Small intestine (tissue), 7 donors: ENCODE results near the gene SEMA3C. TPM values are rescaled to one million over a fixed set of nuclear protein-coding genes. Genes with fewer than 3 reads are reported as not detected.

Source experiments
- DNase-seq, 2 donors: peaks; one replicate each; pipeline versions ENCODE4 v3.0.0 to v3.0.0-alpha.2; 2013
- FAIRE-seq: peaks from 2 replicates; lab custom pipeline; 2012; peaks lifted over from hg19 to GRCh38; lab: Jason Lieb, UNC
- H3K27ac ChIP-seq, 3 donors: one replicate each; pipeline ENCODE4 v1.5.1; 2013; ENCODE audit warnings: low read length in 2 of 3, mild to moderate bottlenecking in 2 of 3, control low read depth in 1 of 3, inconsistent platforms in 1 of 3, low read depth in 1 of 3, moderate library complexity in 1 of 3
- H3K27me3 ChIP-seq, 3 donors: one replicate each; pipeline ENCODE4 v1.6.1; 2013; ENCODE audit warnings: low read length in 3 of 3, inconsistent platforms in 1 of 3; ENCODE audit not compliant: control insufficient read depth in 3 of 3, insufficient read depth in 3 of 3
- H3K36me3 ChIP-seq, 3 donors: one replicate each; pipeline ENCODE4 v1.6.1; 2013; ENCODE audit warnings: low read length in 3 of 3, inconsistent platforms in 1 of 3, low read depth in 1 of 3, mild to moderate bottlenecking in 1 of 3, moderate library complexity in 1 of 3; ENCODE audit not compliant: control insufficient read depth in 3 of 3, insufficient read depth in 2 of 3
- H3K4me1 ChIP-seq, 3 donors: one replicate each; pipeline ENCODE4 v1.6.1; 2013; ENCODE audit warnings: low read length in 2 of 3, inconsistent platforms in 1 of 3, low read depth in 1 of 3, mild to moderate bottlenecking in 1 of 3, moderate library complexity in 1 of 3; ENCODE audit not compliant: control insufficient read depth in 3 of 3, insufficient read depth in 2 of 3
- H3K4me3 ChIP-seq, 3 donors: one replicate each; pipeline ENCODE4 v1.5.1; 2013; ENCODE audit warnings: low read length in 3 of 3, control low read depth in 1 of 3, inconsistent platforms in 1 of 3, low read depth in 1 of 3, mild to moderate bottlenecking in 1 of 3, moderate library complexity in 1 of 3
- H3K9me3 ChIP-seq, 2 donors: one replicate each; pipeline ENCODE4 v1.6.1; 2013; ENCODE audit warnings: low read depth in 1 of 2, low read length in 1 of 2; ENCODE audit not compliant: control insufficient read depth in 2 of 2, insufficient read depth in 1 of 2
- WGBS, 3 donors: extraction: QIAGEN DNeasy Blood & Tissue Kit; methylation state at CpG; one replicate each; pipeline ENCODE4 v1.1.7; 2013; 5-methylcytosine and 5-hydroxymethylcytosine counted together
- polyA plus RNA-seq, 4 donors: library from polyadenylated mRNA; stranded (reverse) in 3 of 4; unstranded in 1 of 4; fragments of 200-250 nt in 3 of 4; fragments of 120-200 nt in 1 of 4; gene quantifications; one replicate each; pipeline versions ENCODE4 v1.2.1 to v1.2.3, GENCODE V29; 2013
- donor health status: healthy with polysubstance abuse.
- donor health status: control.
- donor health status: control.
- donor health status: Bipolar disorder and iron deficiency.
- donor health status: healthy.

The SEMA3C gene
- polyA plus RNA-seq, 4 donors: 1.4 to 70.8 (median 7.6) TPM

DNA sequence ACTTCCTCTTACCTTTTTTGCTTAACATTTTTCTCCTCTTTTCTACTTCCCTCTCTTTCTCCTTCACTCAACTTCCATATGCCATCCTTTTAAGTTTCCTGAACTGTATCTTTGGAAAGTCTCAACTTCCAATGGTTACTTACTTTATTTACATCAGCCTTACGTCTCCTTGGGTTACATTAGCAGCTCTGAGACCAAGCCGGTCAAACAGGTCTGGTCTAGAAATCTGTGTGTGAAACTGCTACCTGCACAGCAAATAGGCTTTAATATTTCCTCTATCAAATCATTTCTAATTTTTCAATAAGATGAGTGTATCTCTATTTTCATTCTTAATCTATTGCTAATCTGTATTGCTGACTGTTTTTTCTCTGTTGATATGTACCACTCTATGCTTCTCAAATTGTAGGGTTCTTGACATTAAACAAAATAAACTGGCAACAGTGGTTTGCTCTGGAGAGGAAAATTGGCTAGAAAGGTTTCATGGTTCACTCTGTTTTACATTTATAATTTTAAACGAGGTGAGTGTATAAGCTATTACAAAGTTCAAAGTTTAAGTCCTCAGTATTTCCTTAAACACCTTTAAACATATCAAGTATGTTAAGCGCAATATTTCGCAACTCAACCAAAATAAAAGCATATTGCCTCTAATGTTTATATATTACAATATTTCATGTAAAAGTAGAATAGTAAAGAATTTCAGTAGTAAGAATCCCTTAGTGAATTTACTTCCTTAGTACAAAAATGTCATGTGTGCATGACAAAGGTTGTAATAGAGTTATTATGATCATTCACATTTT is 3.6 kb upstream of the SEMA3C start:
- DNase-seq (peak; percentile 50 to 63), FAIRE-seq (no peak)
- H3K36me3 ChIP-seq: no peaks in the 10 kb centered on the region
- peaks cover 0 to 21% (median 0%) of the 10 kb centered on the region in 3 donors for H3K4me1 ChIP-seq
- 25 to 65% (median 38%) methylated on average over 5 of the region's 5 CpGs for WGBS, 3 donors
- H3K27me3 ChIP-seq: no peaks in the 10 kb centered on the region
- H3K9me3 ChIP-seq: no peaks in the 10 kb centered on the region
- no peak overlapping the region for H3K4me3 ChIP-seq
- H3K27ac ChIP-seq: peak overlapping the region in 1 of 3 donors; percentile 35

GRCh38 chr7:80921130-80921529 is 2.3 kb upstream of the SEMA3C start:
- Histone ChIP-seq H3K27me3 (no peaks in the 10 kb centered on the region), H3K9me3 (no peaks in the 10 kb centered on the region), H3K4me1 (peaks cover 0 to 23% (median 0%) of the 10 kb centered on the region in 3 donors), H3K27ac (peak overlapping the region in 2 of 3 donors; percentile 11 to 42), H3K4me3 (no peak overlapping the region), H3K36me3 (no peaks in the 10 kb centered on the region)
- peak; percentile 53 to 72 for DNase-seq
- FAIRE-seq: no peak
- 15 to 51% (median 27%) methylated on average over 3 of the region's 3 CpGs for WGBS, 3 donors

GRCh38 chr7:80918399-80918798 is 452 bp downstream of the SEMA3C start:
- Histone ChIP-seq H3K4me3 (peak overlapping the region; percentile 31 to 80 (median 62)), H3K27ac (peak overlapping the region; percentile 50 to 93 (median 80)), H3K27me3 (no peaks in the 10 kb centered on the region), H3K36me3 (peaks cover 0 to 5% (median 0%) of the 10 kb centered on the region in 3 donors), H3K4me1 (peaks cover 0 to 16% (median 0%) of the 10 kb centered on the region in 3 donors), H3K9me3 (no peaks in the 10 kb centered on the region)
- 1 to 8% (median 7%) methylated on average over 8 of the region's 8 CpGs for WGBS, 3 donors
- FAIRE-seq (no peak), DNase-seq (peak; percentile 50 to 73)

DNA sequence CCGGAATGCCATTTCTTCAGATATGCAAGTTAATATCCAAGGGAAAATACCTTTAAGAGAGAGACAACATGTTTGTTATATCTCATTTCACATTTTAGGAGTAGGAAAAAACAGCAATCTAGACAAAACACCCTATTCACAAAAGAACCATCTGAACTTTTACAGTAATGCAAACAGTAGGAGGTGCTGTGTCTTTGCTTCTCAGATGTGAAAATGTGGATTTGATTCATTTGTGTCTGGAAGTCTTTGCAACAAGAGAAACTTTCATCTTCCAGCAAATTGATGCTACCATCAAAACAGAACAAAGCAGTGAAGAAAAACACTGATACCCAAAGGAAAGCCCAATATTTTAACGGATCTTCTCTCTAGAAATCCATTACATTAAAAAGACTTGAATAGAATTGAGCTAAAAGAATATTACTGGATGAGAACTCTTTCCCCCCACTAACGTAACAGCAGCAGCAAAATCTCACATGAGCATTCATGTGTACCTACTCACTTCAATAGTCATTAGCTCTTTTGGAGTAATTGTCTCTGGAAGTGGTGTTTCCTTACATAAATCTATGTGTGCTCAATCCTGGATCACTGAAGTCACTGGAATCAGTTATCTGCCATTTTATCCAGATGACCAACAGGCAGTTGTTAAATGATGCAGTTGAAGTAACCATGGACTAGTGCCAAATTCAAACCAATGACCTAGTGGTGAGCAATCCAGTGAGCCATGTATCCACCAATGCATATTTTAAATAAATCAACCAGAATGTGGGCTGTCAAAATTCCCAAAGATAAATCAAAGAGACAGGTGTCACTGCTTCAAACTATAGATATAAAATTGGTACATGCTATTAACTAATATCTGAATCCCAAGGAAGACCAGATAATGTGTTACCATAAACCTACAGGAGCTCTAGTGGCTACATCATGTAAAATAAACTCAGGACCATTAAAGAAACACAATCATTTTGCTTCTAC is 1.8 kb downstream of the SEMA3C start:
- H3K9me3 ChIP-seq: no peaks in the 10 kb centered on the region
- no peak overlapping the region for H3K27ac ChIP-seq
- no peak for FAIRE-seq
- peaks cover 0 to 5% (median 0%) of the 10 kb centered on the region in 3 donors for H3K36me3 ChIP-seq
- WGBS, 3 donors: 57 to 73% (median 67%) methylated on average over 3 of the region's 3 CpGs
- H3K4me3 ChIP-seq: peak overlapping the region in 1 of 3 donors; percentile 6
- DNase-seq: peak in 1 of 2 donors; percentile 41
- no peaks in the 10 kb centered on the region for H3K27me3 ChIP-seq
- peaks cover 0 to 16% (median 0%) of the 10 kb centered on the region in 3 donors for H3K4me1 ChIP-seq

GRCh38 chr7:80910228-80910627 is 8.6 kb downstream of the SEMA3C start:
- peaks cover 0 to under 1% (median 0%) of the 10 kb centered on the region in 3 donors for H3K36me3 ChIP-seq
- no peak overlapping the region for H3K4me3 ChIP-seq
- H3K9me3 ChIP-seq: no peaks in the 10 kb centered on the region
- no peak for DNase-seq
- no peak for FAIRE-seq
- H3K4me1 ChIP-seq: no peaks in the 10 kb centered on the region
- no peak overlapping the region for H3K27ac ChIP-seq
- no peaks in the 10 kb centered on the region for H3K27me3 ChIP-seq
- 62 to 67% (median 64%) methylated on average over 1 of the region's 1 CpG for WGBS, 3 donors

DNA sequence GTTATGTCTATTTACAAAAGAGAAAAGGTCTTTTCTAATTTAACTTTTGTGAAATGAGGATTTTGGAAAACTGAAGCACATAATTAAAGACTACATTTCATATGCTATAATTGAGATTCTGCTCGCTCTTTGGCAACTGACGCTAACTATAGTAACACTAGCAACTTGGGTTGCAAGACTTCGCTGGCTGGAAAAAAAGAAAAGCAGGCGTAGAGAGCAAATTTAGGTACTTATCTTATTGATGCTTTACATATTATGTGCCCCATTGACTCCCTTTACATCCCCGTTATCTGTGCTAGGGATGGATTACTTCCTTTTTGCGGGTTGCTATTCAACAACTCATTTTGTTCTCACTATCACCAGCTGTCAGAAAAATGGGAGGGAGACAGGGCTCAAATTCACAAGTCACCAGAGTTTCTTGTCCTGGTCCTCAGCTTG is 10.5 kb downstream of the SEMA3C start:
- Histone ChIP-seq H3K36me3 (peaks cover 0 to 4% (median 1%) of the 10 kb centered on the region in 3 donors), H3K4me3 (no peak overlapping the region), H3K27me3 (no peaks in the 10 kb centered on the region), H3K9me3 (no peaks in the 10 kb centered on the region), H3K27ac (no peak overlapping the region), H3K4me1 (no peaks in the 10 kb centered on the region)
- DNase-seq (no peak), FAIRE-seq (no peak)
- WGBS, 3 donors: 79 to 92% (median 91%) methylated on average over 6 of the region's 6 CpGs

DNA sequence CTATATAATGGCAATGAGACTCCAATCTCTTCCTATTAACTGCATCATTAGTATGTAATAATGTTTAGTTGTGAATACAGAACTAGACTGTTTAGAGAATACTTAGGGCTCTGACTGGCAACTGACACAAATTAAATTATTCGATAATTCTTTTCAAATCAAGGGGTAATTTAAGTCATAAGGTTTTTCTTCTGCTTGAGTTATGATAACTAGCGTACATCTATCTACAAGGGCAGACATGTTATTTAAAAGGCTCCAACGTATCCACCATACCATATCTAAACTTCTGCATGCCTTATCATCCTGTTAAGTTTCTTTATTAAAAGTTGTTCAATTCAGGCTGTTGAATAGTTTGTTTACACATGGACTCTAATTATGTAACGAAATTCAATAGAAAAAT is 11.2 kb downstream of the SEMA3C start:
- DNase-seq (no peak), FAIRE-seq (no peak)
- H3K27ac ChIP-seq: no peak overlapping the region
- peaks cover 0 to 2% (median 0%) of the 10 kb centered on the region in 3 donors for H3K4me1 ChIP-seq
- H3K27me3 ChIP-seq: no peaks in the 10 kb centered on the region
- no peak overlapping the region for H3K4me3 ChIP-seq
- H3K36me3 ChIP-seq: peaks cover 0 to 4% (median 1%) of the 10 kb centered on the region in 3 donors
- H3K9me3 ChIP-seq: no peaks in the 10 kb centered on the region
- 72 to 87% (median 72%) methylated on average over 4 of the region's 4 CpGs for WGBS, 3 donors

DNA sequence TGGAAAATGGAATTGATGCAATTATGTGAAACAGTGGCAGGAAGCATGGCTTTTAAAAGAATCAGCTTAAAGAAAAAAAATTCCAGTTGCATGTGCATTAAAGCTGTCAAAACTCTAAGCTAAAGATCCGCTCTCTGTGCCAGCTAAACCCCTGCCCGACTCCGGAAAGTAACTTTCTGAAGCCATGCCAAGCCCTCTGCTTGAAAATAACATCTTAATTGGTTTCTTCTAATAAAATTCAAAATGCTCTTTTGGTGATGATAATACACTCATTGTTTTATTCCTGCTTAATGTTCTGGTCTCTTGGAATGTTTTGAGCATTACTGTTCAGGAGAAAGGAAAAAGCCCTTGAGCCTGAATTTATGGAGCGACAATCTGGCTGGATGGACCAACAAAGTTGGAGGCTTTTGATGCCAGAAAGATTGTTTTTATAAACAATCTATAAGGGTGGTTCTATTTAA is 11.7 kb downstream of the SEMA3C start:
- peaks cover 0 to 2% (median 0%) of the 10 kb centered on the region in 3 donors for H3K4me1 ChIP-seq
- no peak overlapping the region for H3K27ac ChIP-seq
- no peaks in the 10 kb centered on the region for H3K27me3 ChIP-seq
- H3K36me3 ChIP-seq: peaks cover 0 to 4% (median 1%) of the 10 kb centered on the region in 3 donors
- H3K9me3 ChIP-seq: no peaks in the 10 kb centered on the region
- FAIRE-seq: no peak
- no peak overlapping the region for H3K4me3 ChIP-seq
- no peak for DNase-seq
- WGBS, 3 donors: 70 to 94% (median 89%) methylated on average over 4 of the region's 4 CpGs
